IMR-90 (cell line): ENCODE results near the gene PLCG1. TPM values are rescaled to one million over a fixed set of nuclear protein-coding genes. Genes with fewer than 3 reads are reported as not detected.

Experiments used
- ATAC-seq: fragments of 200-7000 bp; cut with Tn5 transposase; 2 replicates; pipeline ENCODE4 v1.9.1; 2020; ENCODE audit warnings: low read depth, mild to moderate bottlenecking, moderate library complexity
- BruUV-seq: library from RNA; stranded (reverse); fragments of 400-500 nt; replicated peaks from 2 replicates; lab custom pipeline; 2021; lab: Mats Ljungman, UMichigan
- CTCF ChIA-PET: fragments of 300-600 bp; formaldehyde crosslinking; extraction: SDS; loops from one replicate; lab custom pipeline; 2021; ENCODE audit warnings: antibody characterized with exemption; lab: Yijun Ruan, JAX
- POLR2A ChIA-PET: fragments of 300-600 bp; sonication (Branson Sonifier 250); formaldehyde crosslinking; loops from one replicate; lab custom pipeline; 2022; ENCODE audit warnings: antibody characterized with exemption; ENCODE audit not compliant: unreplicated experiment; lab: Charles Lee
- DNase-seq: peaks from one replicate; pipeline ENCODE4 v3.0.0; 2013
- H2AFZ ChIP-seq: replicated peaks from 2 replicates; pipeline ENCODE3; 2013; ENCODE audit warnings: low read length, mild to moderate bottlenecking; ENCODE audit not compliant: poor library complexity
- H2AK5ac ChIP-seq: 2 replicates; pipeline ENCODE4 v1.6.1; 2013; ENCODE audit warnings: low read depth, low read length, inconsistent platforms
- H2AK9ac ChIP-seq: replicated peaks from 2 replicates; pipeline ENCODE3; 2013; ENCODE audit warnings: mild to moderate bottlenecking, low read depth, low read length, moderate library complexity; ENCODE audit not compliant: poor library complexity
- H2BK120ac ChIP-seq: 2 replicates; pipeline ENCODE4 v1.6.1; 2013; ENCODE audit warnings: low read depth, low read length, inconsistent platforms
- H2BK15ac ChIP-seq: 3 replicates; pipeline ENCODE4 v1.6.1; 2013; ENCODE audit warnings: low read depth, low read length, inconsistent platforms
- H2BK20ac ChIP-seq: 2 replicates; pipeline ENCODE4 v1.6.1; 2013; ENCODE audit warnings: low read depth, mild to moderate bottlenecking, inconsistent platforms, low read length, moderate library complexity
- H2BK5ac ChIP-seq: 2 replicates; pipeline ENCODE4 v1.6.1; 2013; ENCODE audit warnings: mild to moderate bottlenecking, low read depth, low read length, inconsistent platforms; ENCODE audit not compliant: poor library complexity, severe bottlenecking
- H3K14ac ChIP-seq: replicated peaks from 2 replicates; pipeline ENCODE4 v1.6.1; 2013; ENCODE audit warnings: low read depth, low read length, inconsistent platforms
- H3K18ac ChIP-seq: 2 replicates; pipeline ENCODE4 v1.6.1; 2013; ENCODE audit warnings: low read depth, low read length, control low read depth
- H3K23ac ChIP-seq: 2 replicates; pipeline ENCODE4 v1.6.1; 2013; ENCODE audit warnings: low read depth, low read length, inconsistent platforms
- H3K27ac ChIP-seq: 2 replicates; pipeline ENCODE4 v1.5.1; 2013; ENCODE audit warnings: mild to moderate bottlenecking, control low read depth, low read length; ENCODE audit not compliant: insufficient read depth
- H3K27me3 ChIP-seq: 2 replicates; pipeline ENCODE4 v1.6.1; 2013; ENCODE audit warnings: low read length; ENCODE audit not compliant: control insufficient read depth, insufficient read depth
- H3K36me3 ChIP-seq: 2 replicates; pipeline ENCODE4 v1.6.1; 2013; ENCODE audit warnings: low read length, mixed read lengths; ENCODE audit not compliant: control insufficient read depth, insufficient read depth
- H3K4ac ChIP-seq: 2 replicates; pipeline ENCODE4 v1.6.1; 2013; ENCODE audit warnings: low read depth, low read length, inconsistent platforms
- H3K4me1 ChIP-seq: 2 replicates; pipeline ENCODE4 v1.6.1; 2013; ENCODE audit warnings: low read length, mixed read lengths; ENCODE audit not compliant: control insufficient read depth, insufficient read depth
- H3K4me2 ChIP-seq: 2 replicates; pipeline ENCODE4 v1.6.1; 2013; ENCODE audit warnings: low read depth, mild to moderate bottlenecking, control low read depth, low read length, moderate library complexity
- H3K4me3 ChIP-seq: 2 replicates; pipeline ENCODE4 v1.5.1; 2013; ENCODE audit warnings: low read depth, mild to moderate bottlenecking, control low read depth, low read length, moderate library complexity; ENCODE audit not compliant: insufficient read depth
- H3K56ac ChIP-seq: 2 replicates; pipeline ENCODE4 v1.6.1; 2013; ENCODE audit warnings: low read length, inconsistent platforms; ENCODE audit not compliant: insufficient read depth; ENCODE audit errors: extremely low read depth
- H3K79me1 ChIP-seq, 2 experiments: 2 replicates each; pipeline ENCODE4 v1.6.1; 2013; ENCODE audit warnings: low read length in 2 of 2, inconsistent platforms in 1 of 2, low read depth in 1 of 2
- H3K9ac ChIP-seq: 2 replicates; pipeline ENCODE4 v1.6.1; 2013; ENCODE audit warnings: low read depth, low read length, control low read depth
- H3K9me1 ChIP-seq: 2 replicates; pipeline ENCODE4 v1.6.1; 2013; ENCODE audit warnings: low read length, inconsistent platforms; ENCODE audit not compliant: insufficient read depth
- H3K9me3 ChIP-seq: 2 replicates; pipeline ENCODE4 v1.6.1; 2013; ENCODE audit warnings: low read length; ENCODE audit not compliant: control insufficient read depth, insufficient read depth
- H4K20me1 ChIP-seq: 2 replicates; pipeline ENCODE4 v1.6.1; 2013; ENCODE audit warnings: low read length, inconsistent platforms; ENCODE audit not compliant: insufficient read depth
- H4K5ac ChIP-seq: 2 replicates; pipeline ENCODE4 v1.6.1; 2013; ENCODE audit warnings: mild to moderate bottlenecking, low read depth, low read length, control low read depth
- H4K8ac ChIP-seq, 2 experiments: 2 replicates each; pipeline ENCODE4 v1.6.1; 2013; ENCODE audit warnings: low read depth in 2 of 2, low read length in 2 of 2, control low read depth in 1 of 2, inconsistent platforms in 1 of 2
- H4K91ac ChIP-seq: 2 replicates; pipeline ENCODE4 v1.6.1; 2013; ENCODE audit warnings: low read depth, low read length, inconsistent platforms; ENCODE audit not compliant: insufficient read depth
- CEBPB ChIP-seq: IDR thresholded peaks from 2 replicates; pipeline ENCODE4 v1.6.1; 2012; ENCODE audit warnings: low read depth, low read length, improper control_type of control experiment
- ELK1 ChIP-seq: fragments of 150-350 bp; IDR thresholded peaks from 2 replicates; pipeline ENCODE4 v1.6.1; 2016; ENCODE audit warnings: low read depth, mild to moderate bottlenecking, low read length, moderate library complexity, borderline replicate concordance
- MAZ ChIP-seq: IDR thresholded peaks from 2 replicates; pipeline ENCODE4 v1.6.1; 2012; ENCODE audit warnings: low read depth, mild to moderate bottlenecking, low read length, improper control_type of control experiment, moderate library complexity, borderline replicate concordance
- MXI1 ChIP-seq: IDR thresholded peaks from 2 replicates; pipeline ENCODE4 v1.6.1; 2012; ENCODE audit warnings: low read depth, mild to moderate bottlenecking, low read length, moderate library complexity, borderline replicate concordance
- POLR2A ChIP-seq: IDR thresholded peaks from 2 replicates; pipeline ENCODE4 v1.6.1; 2012; ENCODE audit warnings: mild to moderate bottlenecking, low read depth, low read length
- RCOR1 ChIP-seq: IDR thresholded peaks from 2 replicates; pipeline ENCODE4 v1.6.1; 2012; ENCODE audit warnings: mild to moderate bottlenecking, low read length, improper control_type of control experiment; ENCODE audit not compliant: insufficient replicate concordance
- RFX5 ChIP-seq: IDR thresholded peaks from 2 replicates; pipeline ENCODE4 v1.8.0; 2012; ENCODE audit warnings: low read depth, mild to moderate bottlenecking, low read length, moderate library complexity
- WGBS, 2 experiments: methylation state at CpG; one replicate each; pipeline versions ENCODE4 v1.1.5 to v1.1.7; 2013; ENCODE audit warnings: missing lambda C conversion rate in 2 of 2; ENCODE audit not compliant: insufficient read length in 1 of 2; ENCODE audit errors: extremely low coverage in 2 of 2; 5-methylcytosine and 5-hydroxymethylcytosine counted together
- dilution Hi-C: fragments of 300-500 bp; cut with HindIII; formaldehyde crosslinking; loops from one replicate; pipeline ENCODE4 v1.14.3; 2018; ENCODE audit warnings: low sequenced_read_pairs; ENCODE audit not compliant: unreplicated experiment
- in situ Hi-C: fragments of 300-500 bp; cut with MboI; formaldehyde crosslinking; loops from 3 replicates; pipeline ENCODE4 v1.14.3; 2019; ENCODE audit warnings: low sequenced_read_pairs, inconsistent platforms, mixed read lengths
- intact Hi-C: fragments of 100-400 bp; cut with micrococcal nuclease; formaldehyde crosslinking; loops from 2 replicates; pipeline ENCODE4 v1.10.0; 2022
- polyA plus RNA-seq, 3 experiments: library from polyadenylated mRNA; depleted of rRNA; stranded (reverse); fragments of >200 nt; gene quantifications; 2 replicates each; pipeline ENCODE4 v1.2.3, GENCODE V29; 2012; ENCODE audit warnings: low replicate concordance in 1 of 3
- total RNA-seq: library from RNA; depleted of rRNA; stranded (reverse); fragments of >200 nt; gene quantifications from 2 replicates; pipeline ENCODE4 v1.2.3, GENCODE V29; 2012

Gene PLCG1
- total and polyA plus RNA-seq, 2 of the 4 experiments (the other 2 are of a cell fraction) = 59.1 to 69.1 TPM

- Histone ChIP-seq H3K14ac (no peak overlapping the region), H4K8ac (no peak overlapping the region), H2BK120ac (0 out of 2 replicates have a peak overlapping the region, but pooled peaks have one; percentile 33), H2BK5ac (no peak overlapping the region), H3K9ac (no peak overlapping the region), H4K20me1 (peaks cover 19% of the 10 kb centered on the region), H3K4me3 (no peak overlapping the region), H4K5ac (no peak overlapping the region), H3K56ac (no peak overlapping the region), H3K27ac (no peak overlapping the region), H3K4ac (0 out of 2 replicates have a peak overlapping the region, but pooled peaks have one; percentile 8), H3K79me1 (peaks cover 28 to 86% of the 10 kb centered on the region in 2 experiments), H3K18ac (no peak overlapping the region), H3K27me3 (no peaks in the 10 kb centered on the region), H2AK9ac (no peak overlapping the region), H2BK20ac (no peak overlapping the region), H3K9me1 (peaks cover 35% of the 10 kb centered on the region), H2BK15ac (no peak overlapping the region), H3K23ac (no peak overlapping the region), H4K91ac (0 out of 2 replicates have a peak overlapping the region, but pooled peaks have one; percentile 2), H2AFZ (no peak overlapping the region), H3K4me2 (no peak overlapping the region), H3K36me3 (peaks cover 49% of the 10 kb centered on the region), H3K4me1 (peaks cover 43% of the 10 kb centered on the region), H3K9me3 (no peaks in the 10 kb centered on the region), H2AK5ac (no peak overlapping the region)
- no peak for DNase-seq
- ChIA-PET POLR2A (no interaction called here), CTCF (interaction anchor here (0.5 kb wide), 1 partner anchor 207 kb away, joined by 3 read pairs; no protein-coding TSS in a partner anchor)
- 83% methylated on average over 1 of the region's 7 CpGs; no CpG with 5 or more reads in 1 of the 2 experiments for WGBS, 2 experiments
- ATAC-seq = no peak
- dilution Hi-C loops (no loop called here), intact Hi-C loops (loop anchor here (2.0 to 10.0 kb wide), 3 partner anchors 47 to 519 kb away; partner anchors contain the start of gene ZHX3), in situ Hi-C loops (loop anchor here (5.0 kb wide), 2 partner anchors 51 to 166 kb away; partner anchors contain the start of gene LPIN3)
- BruUV-seq = no TSS peak
- TF ChIP-seq RCOR1 = no peak
- no peak for TF ChIP-seq RFX5
- no peak for TF ChIP-seq ELK1
- no peak for TF ChIP-seq POLR2A
- TF ChIP-seq MAZ = no peak
- TF ChIP-seq CEBPB = no peak
- TF ChIP-seq MXI1 = no peak
Measured at GRCh38 chr20:41175727-41176330, 38.5 kb downstream of the PLCG1 start.
